HepG2 (cell line): Measurements from ENCODE around the gene DQX1. TPM values are rescaled to one million over a fixed set of nuclear protein-coding genes. Genes with fewer than 3 reads are reported as not detected.

Experiments
- ARHGAP35 ChIP-seq: sonication (generic); formaldehyde crosslinking; IDR thresholded peaks from 2 replicates; pipeline ENCODE4 v1.9.0; 2022; ENCODE audit warnings: mild to moderate bottlenecking, inconsistent platforms, moderate library complexity, missing genetic modification reagents, borderline replicate concordance
- GPN1 ChIP-seq: sonication (generic); formaldehyde crosslinking; IDR thresholded peaks from 2 replicates; pipeline ENCODE4 v1.5.1; 2020; ENCODE audit warnings: missing genetic modification reagents, borderline replicate concordance
- HCFC1 ChIP-seq: fragments of 150-350 bp; IDR thresholded peaks from 2 replicates; pipeline ENCODE4 v1.6.1; 2014; ENCODE audit warnings: low read depth, low read length
- PAWR ChIP-seq: sonication (generic); formaldehyde crosslinking; IDR thresholded peaks from 2 replicates; pipeline ENCODE4 v1.4.0; 2020; ENCODE audit warnings: missing genetic modification reagents, mild to moderate bottlenecking, borderline replicate concordance
- SPEN ChIP-seq: sonication (generic); formaldehyde crosslinking; IDR thresholded peaks from 2 replicates; pipeline ENCODE4 v1.5.1; 2020; ENCODE audit warnings: low read depth, mild to moderate bottlenecking, missing genetic modification reagents
- TBX2 ChIP-seq: sonication (generic); formaldehyde crosslinking; IDR thresholded peaks from 2 replicates; pipeline ENCODE4 v1.5.0; 2020; ENCODE audit warnings: missing genetic modification reagents, mild to moderate bottlenecking, borderline replicate concordance
- TBX3 ChIP-seq: fragments of 450-650 bp; IDR thresholded peaks from 2 replicates; pipeline ENCODE4 v1.6.1; 2017; ENCODE audit warnings: antibody characterized with exemption, mild to moderate bottlenecking, inconsistent platforms, borderline replicate concordance
- TCF12 ChIP-seq, 2 experiments: fragments of 450-650 bp in 1 of 2; sonication (generic) in 1 of 2; formaldehyde crosslinking in 1 of 2; IDR thresholded peaks; 2 replicates each; pipeline versions ENCODE4 v1.6.1 to v1.8.0; 2017 to 2022; ENCODE audit warnings: antibody characterized with exemption in 1 of 2, mild to moderate bottlenecking in 1 of 2, missing genetic modification reagents in 1 of 2, moderate library complexity in 1 of 2
- XRCC5 ChIP-seq: fragments of 200-400 bp; formaldehyde crosslinking; optimal IDR thresholded peaks from 2 replicates; pipeline ENCODE3; 2017; ENCODE audit warnings: mild to moderate bottlenecking, low read length
- ZNF331 ChIP-seq: sonication (generic); formaldehyde crosslinking; IDR thresholded peaks from 2 replicates; pipeline ENCODE4 v1.4.0; 2020; ENCODE audit warnings: missing genetic modification reagents
- polyA plus RNA-seq, 8 experiments: library from polyadenylated mRNA; depleted of rRNA in 3 of 8; stranded (reverse) in 7 of 8; unstranded in 1 of 8; fragments of >200 nt; fragmentation: Illumina TruSeq in 4 of 8; extraction: Trizol in 4 of 8; gene quantifications; 2 replicates each; pipeline versions ENCODE4 v1.2.1 to v1.2.3, GENCODE V29; 2011 to 2016; ENCODE audit warnings: low read depth in 4 of 8, missing spikeins in 1 of 8, mixed read lengths in 1 of 8; ENCODE audit not compliant: insufficient read depth in 1 of 8
- total RNA-seq, 5 experiments: library from RNA; depleted of rRNA; stranded (reverse); fragments of >200 nt; fragmentation: Illumina TruSeq; extraction: Trizol; gene quantifications; 2 replicates each; pipeline ENCODE4 v1.2.3, GENCODE V29; 2016; ENCODE audit warnings: low read depth in 1 of 5
- TF ChIP-seq, protein P1 (sequence below): sonication (generic); formaldehyde crosslinking; IDR thresholded peaks from 2 replicates; pipeline ENCODE4 v1.4.0; 2020; ENCODE audit warnings: missing genetic modification reagents
- TF ChIP-seq, protein P2 (sequence below): sonication (generic); formaldehyde crosslinking; IDR thresholded peaks from 2 replicates; pipeline ENCODE4 v1.9.0; 2022; ENCODE audit warnings: missing genetic modification reagents, mild to moderate bottlenecking, borderline replicate concordance
- TF ChIP-seq, protein P3 (sequence below): sonication (generic); formaldehyde crosslinking; IDR thresholded peaks from 2 replicates; pipeline ENCODE4 v1.4.0; 2020; ENCODE audit warnings: low read depth, mild to moderate bottlenecking, missing genetic modification reagents
- TF ChIP-seq, protein P4 (sequence below): sonication (generic); formaldehyde crosslinking; IDR thresholded peaks from 2 replicates; pipeline ENCODE4 v1.5.1; 2020; ENCODE audit warnings: missing genetic modification reagents, mild to moderate bottlenecking, borderline replicate concordance
- TF ChIP-seq, protein P5 (sequence below): IDR thresholded peaks from 2 replicates; pipeline ENCODE4 v1.6.1; 2016; ENCODE audit warnings: missing genetic modification reagents, missing compliant biosample characterization

The DQX1 gene
- total and polyA plus RNA-seq, 2 of the 13 experiments (the other 11 are each of a cell fraction or from before 2014, with no cell fraction given) = 27.6 to 89.8 TPM

DNA sequence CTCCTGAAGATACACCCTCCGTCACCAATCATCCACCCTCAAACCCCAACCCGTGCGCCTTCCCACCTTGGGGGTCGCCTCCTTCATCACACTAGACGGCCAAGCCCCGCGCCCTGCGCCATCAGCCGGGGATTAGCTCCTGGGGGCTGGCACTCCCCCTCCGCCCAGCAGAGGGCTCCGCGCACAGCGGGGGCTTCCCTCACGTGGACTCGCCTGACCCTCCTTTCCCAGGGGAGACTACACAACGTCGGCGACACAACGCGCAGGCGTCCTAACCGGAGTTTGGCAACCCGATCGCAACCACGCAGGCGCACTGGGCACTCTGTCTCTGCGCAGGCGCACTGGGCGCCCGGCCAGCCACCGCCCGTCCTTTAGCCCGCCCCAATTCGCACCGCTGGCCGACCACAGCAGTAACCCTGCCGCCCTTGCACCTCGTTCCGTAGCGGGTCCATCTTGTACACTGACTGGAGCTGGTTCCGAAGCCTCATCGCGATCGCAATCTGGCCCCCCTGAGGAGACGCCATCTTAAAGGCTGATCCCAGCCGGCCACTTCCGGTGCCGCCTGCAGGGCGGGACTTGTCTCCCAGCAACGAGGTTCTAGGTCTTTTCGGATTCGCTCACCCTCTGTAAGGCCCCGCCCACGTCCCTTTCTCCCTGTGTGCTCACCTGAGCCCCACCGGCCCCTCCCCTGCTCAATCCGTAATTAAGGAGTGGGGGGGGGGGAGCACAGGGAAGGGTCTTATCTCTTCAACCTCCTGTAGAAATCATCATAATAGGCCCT lies 18.7 kb downstream of the DQX1 start, which contains the start of gene PCGF1 (continued):
- TF ChIP-seq, protein P1, sequence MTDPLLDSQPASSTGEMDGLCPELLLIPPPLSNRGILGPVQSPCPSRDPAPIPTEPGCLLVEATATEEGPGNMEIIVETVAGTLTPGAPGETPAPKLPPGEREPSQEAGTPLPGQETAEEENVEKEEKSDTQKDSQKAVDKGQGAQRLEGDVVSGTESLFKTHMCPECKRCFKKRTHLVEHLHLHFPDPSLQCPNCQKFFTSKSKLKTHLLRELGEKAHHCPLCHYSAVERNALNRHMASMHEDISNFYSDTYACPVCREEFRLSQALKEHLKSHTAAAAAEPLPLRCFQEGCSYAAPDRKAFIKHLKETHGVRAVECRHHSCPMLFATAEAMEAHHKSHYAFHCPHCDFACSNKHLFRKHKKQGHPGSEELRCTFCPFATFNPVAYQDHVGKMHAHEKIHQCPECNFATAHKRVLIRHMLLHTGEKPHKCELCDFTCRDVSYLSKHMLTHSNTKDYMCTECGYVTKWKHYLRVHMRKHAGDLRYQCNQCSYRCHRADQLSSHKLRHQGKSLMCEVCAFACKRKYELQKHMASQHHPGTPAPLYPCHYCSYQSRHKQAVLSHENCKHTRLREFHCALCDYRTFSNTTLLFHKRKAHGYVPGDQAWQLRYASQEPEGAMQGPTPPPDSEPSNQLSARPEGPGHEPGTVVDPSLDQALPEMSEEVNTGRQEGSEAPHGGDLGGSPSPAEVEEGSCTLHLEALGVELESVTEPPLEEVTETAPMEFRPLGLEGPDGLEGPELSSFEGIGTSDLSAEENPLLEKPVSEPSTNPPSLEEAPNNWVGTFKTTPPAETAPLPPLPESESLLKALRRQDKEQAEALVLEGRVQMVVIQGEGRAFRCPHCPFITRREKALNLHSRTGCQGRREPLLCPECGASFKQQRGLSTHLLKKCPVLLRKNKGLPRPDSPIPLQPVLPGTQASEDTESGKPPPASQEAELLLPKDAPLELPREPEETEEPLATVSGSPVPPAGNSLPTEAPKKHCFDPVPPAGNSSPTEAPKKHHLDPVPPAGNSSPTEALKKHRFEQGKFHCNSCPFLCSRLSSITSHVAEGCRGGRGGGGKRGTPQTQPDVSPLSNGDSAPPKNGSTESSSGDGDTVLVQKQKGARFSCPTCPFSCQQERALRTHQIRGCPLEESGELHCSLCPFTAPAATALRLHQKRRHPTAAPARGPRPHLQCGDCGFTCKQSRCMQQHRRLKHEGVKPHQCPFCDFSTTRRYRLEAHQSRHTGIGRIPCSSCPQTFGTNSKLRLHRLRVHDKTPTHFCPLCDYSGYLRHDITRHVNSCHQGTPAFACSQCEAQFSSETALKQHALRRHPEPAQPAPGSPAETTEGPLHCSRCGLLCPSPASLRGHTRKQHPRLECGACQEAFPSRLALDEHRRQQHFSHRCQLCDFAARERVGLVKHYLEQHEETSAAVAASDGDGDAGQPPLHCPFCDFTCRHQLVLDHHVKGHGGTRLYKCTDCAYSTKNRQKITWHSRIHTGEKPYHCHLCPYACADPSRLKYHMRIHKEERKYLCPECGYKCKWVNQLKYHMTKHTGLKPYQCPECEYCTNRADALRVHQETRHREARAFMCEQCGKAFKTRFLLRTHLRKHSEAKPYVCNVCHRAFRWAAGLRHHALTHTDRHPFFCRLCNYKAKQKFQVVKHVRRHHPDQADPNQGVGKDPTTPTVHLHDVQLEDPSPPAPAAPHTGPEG (CRISPR knock-in tag) = peak; percentile 90
- TF ChIP-seq ZNF331 (peak; percentile 87), SPEN (CRISPR knock-in tag) (peak; percentile 93), XRCC5 (peak; percentile 94), PAWR (0 out of 2 replicates have a peak, but pooled peaks have one; percentile 37), TBX2 (CRISPR knock-in tag) (peak; percentile 78), HCFC1 (peak; percentile 26; the same call in 1 of the 2 replicates), ARHGAP35 (peak; percentile 94), TCF12 (IDR thresholded peaks at IDR 0.05) (no peak), TCF12 (CRISPR knock-in tag; IDR thresholded peaks at IDR 0.05) (no peak; the same call in 1 of the 2 replicates), TBX3 (peak; percentile 27; the same call in 1 of the 2 replicates), GPN1 (CRISPR knock-in tag) (peak; percentile 25; the same call in 1 of the 2 replicates)
- TF ChIP-seq, protein P2, sequence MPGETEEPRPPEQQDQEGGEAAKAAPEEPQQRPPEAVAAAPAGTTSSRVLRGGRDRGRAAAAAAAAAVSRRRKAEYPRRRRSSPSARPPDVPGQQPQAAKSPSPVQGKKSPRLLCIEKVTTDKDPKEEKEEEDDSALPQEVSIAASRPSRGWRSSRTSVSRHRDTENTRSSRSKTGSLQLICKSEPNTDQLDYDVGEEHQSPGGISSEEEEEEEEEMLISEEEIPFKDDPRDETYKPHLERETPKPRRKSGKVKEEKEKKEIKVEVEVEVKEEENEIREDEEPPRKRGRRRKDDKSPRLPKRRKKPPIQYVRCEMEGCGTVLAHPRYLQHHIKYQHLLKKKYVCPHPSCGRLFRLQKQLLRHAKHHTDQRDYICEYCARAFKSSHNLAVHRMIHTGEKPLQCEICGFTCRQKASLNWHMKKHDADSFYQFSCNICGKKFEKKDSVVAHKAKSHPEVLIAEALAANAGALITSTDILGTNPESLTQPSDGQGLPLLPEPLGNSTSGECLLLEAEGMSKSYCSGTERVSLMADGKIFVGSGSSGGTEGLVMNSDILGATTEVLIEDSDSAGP = peak; percentile 95; the same call in 1 of the 2 replicates
- TF ChIP-seq, protein P3, sequence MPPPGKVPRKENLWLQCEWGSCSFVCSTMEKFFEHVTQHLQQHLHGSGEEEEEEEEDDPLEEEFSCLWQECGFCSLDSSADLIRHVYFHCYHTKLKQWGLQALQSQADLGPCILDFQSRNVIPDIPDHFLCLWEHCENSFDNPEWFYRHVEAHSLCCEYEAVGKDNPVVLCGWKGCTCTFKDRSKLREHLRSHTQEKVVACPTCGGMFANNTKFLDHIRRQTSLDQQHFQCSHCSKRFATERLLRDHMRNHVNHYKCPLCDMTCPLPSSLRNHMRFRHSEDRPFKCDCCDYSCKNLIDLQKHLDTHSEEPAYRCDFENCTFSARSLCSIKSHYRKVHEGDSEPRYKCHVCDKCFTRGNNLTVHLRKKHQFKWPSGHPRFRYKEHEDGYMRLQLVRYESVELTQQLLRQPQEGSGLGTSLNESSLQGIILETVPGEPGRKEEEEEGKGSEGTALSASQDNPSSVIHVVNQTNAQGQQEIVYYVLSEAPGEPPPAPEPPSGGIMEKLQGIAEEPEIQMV (CRISPR knock-in tag) = peak; percentile 97
- TF ChIP-seq, protein P4, sequence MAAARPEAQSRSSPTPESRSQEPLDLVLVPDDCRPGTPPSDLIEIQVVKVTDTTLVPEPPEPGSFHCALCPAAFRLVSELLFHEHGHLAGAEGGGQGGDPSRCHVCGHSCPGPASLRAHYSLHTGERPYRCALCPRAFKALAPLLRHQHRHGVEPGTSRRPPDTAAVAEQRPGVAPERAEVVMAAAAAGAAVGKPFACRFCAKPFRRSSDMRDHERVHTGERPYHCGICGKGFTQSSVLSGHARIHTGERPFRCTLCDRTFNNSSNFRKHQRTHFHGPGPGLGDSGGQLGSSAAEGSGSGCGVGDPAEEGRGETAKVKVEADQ (CRISPR knock-in tag) = peak; percentile 93
- TF ChIP-seq, protein P5, sequence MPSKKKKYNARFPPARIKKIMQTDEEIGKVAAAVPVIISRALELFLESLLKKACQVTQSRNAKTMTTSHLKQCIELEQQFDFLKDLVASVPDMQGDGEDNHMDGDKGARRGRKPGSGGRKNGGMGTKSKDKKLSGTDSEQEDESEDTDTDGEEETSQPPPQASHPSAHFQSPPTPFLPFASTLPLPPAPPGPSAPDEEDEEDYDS (CRISPR knock-in tag) = peak; percentile 80
